HepG2 (cell line): ENCODE measurements around the gene KIF6. TPM values are rescaled to one million over a fixed set of nuclear protein-coding genes. Genes with fewer than 3 reads are reported as not detected.

Source experiments
- ATAC-seq: fragments of 200-7000 bp; cut with Tn5 transposase; 3 replicates; pipeline ENCODE4 v1.9.1; 2020; ENCODE audit warnings: mild to moderate bottlenecking, moderate library complexity
- BruUV-seq: library from RNA; stranded (reverse); fragments of 400-500 nt; replicated peaks from 2 replicates; lab custom pipeline; 2021; lab: Mats Ljungman, UMichigan
- CTCF ChIA-PET: fragments of 300-600 bp; formaldehyde crosslinking; extraction: SDS; loops from one replicate; lab custom pipeline; 2021; ENCODE audit warnings: low total read pairs, inconsistent platforms, low intra/inter-chr PET ratio; lab: Yijun Ruan, JAX
- POLR2A ChIA-PET: fragments of 350-600 bp; sonication (Branson Sonifier 250); formaldehyde crosslinking; loops from one replicate; lab custom pipeline; 2020; ENCODE audit warnings: antibody characterized with exemption, inconsistent platforms; lab: Yijun Ruan, JAX
- DNase-seq: peaks from one replicate; pipeline ENCODE4 v3.0.0-alpha.2; 2015; ENCODE audit warnings: low spot score
- FAIRE-seq: peaks from 3 replicates; lab custom pipeline; 2011; peaks lifted over from hg19 to GRCh38; lab: Jason Lieb, UNC
- H2AFZ ChIP-seq: one replicate; pipeline ENCODE4 v1.6.1; 2011; ENCODE audit warnings: low read length, inconsistent platforms
- H3K27ac ChIP-seq: fragments of 300-600 bp; 3 replicates; pipeline ENCODE4 v1.8.0; 2011; ENCODE audit warnings: mixed run types, mild to moderate bottlenecking, mixed read lengths, low read length, inconsistent platforms; ENCODE audit not compliant: insufficient read depth; ENCODE audit errors: extremely low read length
- H3K27me3 ChIP-seq, 2 experiments: fragments of 200-600 bp in 1 of 2; 2 replicates in 1 of 2; 3 replicates in 1 of 2; pipeline versions ENCODE4 v1.6.0 to v1.8.0; 2011; ENCODE audit warnings: low read length in 2 of 2, mild to moderate bottlenecking in 2 of 2, moderate library complexity in 2 of 2, inconsistent platforms in 1 of 2; ENCODE audit not compliant: insufficient read depth in 2 of 2, control insufficient read depth in 1 of 2
- H3K36me3 ChIP-seq, 2 experiments: fragments of 200-600 bp in 1 of 2; replicated peaks in 1 of 2; 2 replicates in 1 of 2; 3 replicates in 1 of 2; pipeline versions ENCODE4 v1.5.1 to v1.8.0; 2011; ENCODE audit warnings: low read length in 2 of 2, inconsistent platforms in 1 of 2; ENCODE audit not compliant: insufficient read depth in 2 of 2, control insufficient read depth in 1 of 2
- H3K4me1 ChIP-seq: 2 replicates; pipeline ENCODE4 v1.5.1; 2012; ENCODE audit warnings: low read length, inconsistent platforms; ENCODE audit not compliant: insufficient read depth
- H3K4me2 ChIP-seq: 2 replicates; pipeline ENCODE4 v1.6.0; 2011; ENCODE audit warnings: low read depth, low read length, inconsistent platforms
- H3K4me3 ChIP-seq, 3 experiments: fragments of 200-600 bp in 1 of 3; sonication (generic), shearing (Covaris generic) in 1 of 3; replicated peaks in 1 of 3; 2 replicates each; pipeline ENCODE4 v1.5.1; 2011 to 2016; ENCODE audit warnings: low read length in 3 of 3, inconsistent platforms in 2 of 3, low read depth in 2 of 3, mild to moderate bottlenecking in 2 of 3, control low read depth in 1 of 3, mixed read lengths in 1 of 3; ENCODE audit not compliant: insufficient read depth in 1 of 3
- H3K79me2 ChIP-seq: one replicate; pipeline ENCODE4 v1.6.1; 2011; ENCODE audit warnings: low read length, inconsistent platforms; ENCODE audit not compliant: insufficient read depth
- H3K9ac ChIP-seq: 2 replicates; pipeline ENCODE4 v1.6.0; 2011; ENCODE audit warnings: mild to moderate bottlenecking, low read depth, low read length, inconsistent platforms; ENCODE audit not compliant: insufficient read depth
- H3K9me3 ChIP-seq: 2 replicates; pipeline ENCODE4 v1.5.1; 2012; ENCODE audit warnings: mild to moderate bottlenecking, low read length
- H4K20me1 ChIP-seq: 2 replicates; pipeline ENCODE4 v1.6.0; 2011; ENCODE audit warnings: inconsistent platforms, mild to moderate bottlenecking, low read length, moderate library complexity; ENCODE audit not compliant: insufficient read depth
- CBX5 ChIP-seq: sonication (generic); formaldehyde crosslinking; IDR thresholded peaks from 2 replicates; pipeline ENCODE4 v1.4.0; 2020; ENCODE audit warnings: missing genetic modification reagents, borderline replicate concordance
- DNMT3B ChIP-seq: conservative IDR thresholded peaks from 2 replicates; pipeline ENCODE4 v1.6.1; 2016; ENCODE audit warnings: missing biosample characterization, control low read depth
- EED ChIP-seq: sonication (generic); formaldehyde crosslinking; IDR thresholded peaks from 2 replicates; pipeline ENCODE4 v1.5.0; 2020; ENCODE audit warnings: mild to moderate bottlenecking, missing genetic modification reagents
- HDAC6 ChIP-seq: fragments of 200-600 bp; sonication (generic); IDR thresholded peaks from 2 replicates; pipeline ENCODE4 v1.7.0; 2017; ENCODE audit warnings: mild to moderate bottlenecking, antibody characterized with exemption, low read length, low read depth
- HOXA3 ChIP-seq: sonication (generic); formaldehyde crosslinking; IDR thresholded peaks from 2 replicates; pipeline ENCODE4 v1.5.0; 2020; ENCODE audit warnings: missing genetic modification reagents
- KAT7 ChIP-seq: IDR thresholded peaks from 2 replicates; pipeline ENCODE4 v1.6.1; 2018; ENCODE audit warnings: borderline replicate concordance, missing compliant biosample characterization
- MLLT10 ChIP-seq: sonication (generic); formaldehyde crosslinking; IDR thresholded peaks from 2 replicates; pipeline ENCODE4 v1.4.0; 2020; ENCODE audit warnings: missing genetic modification reagents
- NR1H2 ChIP-seq: sonication (generic); formaldehyde crosslinking; IDR thresholded peaks from 2 replicates; pipeline ENCODE4 v1.8.1; 2022; ENCODE audit warnings: low read depth, missing genetic modification reagents, borderline replicate concordance
- SIX1 ChIP-seq: sonication (generic); formaldehyde crosslinking; IDR thresholded peaks from 2 replicates; pipeline ENCODE4 v1.4.0; 2020; ENCODE audit warnings: missing genetic modification reagents, borderline replicate concordance
- ZFAT ChIP-seq: sonication (generic); formaldehyde crosslinking; conservative IDR thresholded peaks from 2 replicates; pipeline ENCODE4 v1.8.1; 2023; ENCODE audit warnings: missing genetic modification reagents, inconsistent platforms
- ZNF17 ChIP-seq: sonication (generic); formaldehyde crosslinking; IDR thresholded peaks from 2 replicates; pipeline ENCODE4 v1.5.0; 2020; ENCODE audit warnings: mild to moderate bottlenecking, missing genetic modification reagents
- ZNF280D ChIP-seq: sonication (generic); formaldehyde crosslinking; IDR thresholded peaks from 2 replicates; pipeline ENCODE4 v1.5.1; 2020; ENCODE audit warnings: mild to moderate bottlenecking, missing genetic modification reagents
- ZNF292 ChIP-seq: sonication (generic); formaldehyde crosslinking; IDR thresholded peaks from 2 replicates; pipeline ENCODE4 v1.8.1; 2022; ENCODE audit warnings: mild to moderate bottlenecking, low read depth, missing genetic modification reagents, borderline replicate concordance
- ZNF75D ChIP-seq: sonication (generic); formaldehyde crosslinking; IDR thresholded peaks from 2 replicates; pipeline ENCODE4 v1.8.1; 2023; ENCODE audit warnings: missing genetic modification reagents, mild to moderate bottlenecking, borderline replicate concordance
- WGBS: methylation state at CpG from one replicate; pipeline ENCODE4 v1.1.6; 2017; ENCODE audit warnings: low lambda C conversion rate; 5-methylcytosine and 5-hydroxymethylcytosine counted together
- in situ Hi-C: cut with HindIII; loops from 2 replicates; pipeline ENCODE4 v1.10.0; 2017; ENCODE audit warnings: low pct_unique_long_range_greater_than_20kb; ENCODE audit not compliant: extremely low pct_ligation_motif_present
- intact Hi-C: fragments of 100-400 bp; cut with micrococcal nuclease; formaldehyde crosslinking; loops from one replicate; pipeline ENCODE4 v1.10.0; 2022; ENCODE audit not compliant: unreplicated experiment
- polyA plus RNA-seq, 8 experiments: library from polyadenylated mRNA; depleted of rRNA in 3 of 8; stranded (reverse) in 7 of 8; unstranded in 1 of 8; fragments of >200 nt; fragmentation: Illumina TruSeq in 4 of 8; extraction: Trizol in 4 of 8; gene quantifications; 2 replicates each; pipeline versions ENCODE4 v1.2.1 to v1.2.3, GENCODE V29; 2011 to 2016; ENCODE audit warnings: low read depth in 4 of 8, missing spikeins in 1 of 8, mixed read lengths in 1 of 8; ENCODE audit not compliant: insufficient read depth in 1 of 8
- total RNA-seq, 5 experiments: library from RNA; depleted of rRNA; stranded (reverse); fragments of >200 nt; fragmentation: Illumina TruSeq; extraction: Trizol; gene quantifications; 2 replicates each; pipeline ENCODE4 v1.2.3, GENCODE V29; 2016; ENCODE audit warnings: low read depth in 1 of 5
- TF ChIP-seq, protein P1 (sequence below): sonication (generic); formaldehyde crosslinking; IDR thresholded peaks from 2 replicates; pipeline ENCODE4 v1.4.0; 2020; ENCODE audit warnings: missing genetic modification reagents; ENCODE audit errors: not compliant biosample characterization
- TF ChIP-seq, protein P2 (sequence below): sonication (generic); formaldehyde crosslinking; IDR thresholded peaks from 2 replicates; pipeline ENCODE4 v1.4.0; 2020; ENCODE audit warnings: missing genetic modification reagents
- TF ChIP-seq, protein P3 (sequence below): sonication (generic); formaldehyde crosslinking; IDR thresholded peaks from 2 replicates; pipeline ENCODE4 v1.5.1; 2020; ENCODE audit warnings: missing genetic modification reagents, mild to moderate bottlenecking, borderline replicate concordance
- TF ChIP-seq, protein P4 (sequence below): IDR thresholded peaks from 2 replicates; pipeline ENCODE4 v1.6.1; 2016; ENCODE audit warnings: mild to moderate bottlenecking, missing biosample characterization, missing genetic modification reagents

KIF6 gene
- total and polyA plus RNA-seq, 2 of the 13 experiments (the other 11 are each of a cell fraction or from before 2014, with no cell fraction given) = 0.04 to 0.27 TPM

GRCh38 chr6:39681674-39682121 lies 43.5 kb downstream of the KIF6 start:
- Histone ChIP-seq H3K36me3 (no peaks in the 10 kb centered on the region), H3K4me2 (no peak overlapping the region), H3K4me3 (no peak overlapping the region), H3K27ac (no peak overlapping the region), H3K9ac (no peak overlapping the region), H4K20me1 (no peaks in the 10 kb centered on the region), H3K9me3 (no peaks in the 10 kb centered on the region), H3K4me1 (no peaks in the 10 kb centered on the region), H2AFZ (no peak overlapping the region), H3K79me2 (no peaks in the 10 kb centered on the region), H3K27me3 (no peaks in the 10 kb centered on the region)
- in situ Hi-C loops = no loop called here
- DNase-seq = no peak
- under 1% methylated on average over 4 of the region's 4 CpGs for WGBS
- CTCF ChIA-PET = no interaction called here
- FAIRE-seq = no peak
- no peak for ATAC-seq
- BruUV-seq = no TSS peak
- POLR2A ChIA-PET = no interaction called here
- intact Hi-C loops = no loop called here
- TF ChIP-seq, protein P1, sequence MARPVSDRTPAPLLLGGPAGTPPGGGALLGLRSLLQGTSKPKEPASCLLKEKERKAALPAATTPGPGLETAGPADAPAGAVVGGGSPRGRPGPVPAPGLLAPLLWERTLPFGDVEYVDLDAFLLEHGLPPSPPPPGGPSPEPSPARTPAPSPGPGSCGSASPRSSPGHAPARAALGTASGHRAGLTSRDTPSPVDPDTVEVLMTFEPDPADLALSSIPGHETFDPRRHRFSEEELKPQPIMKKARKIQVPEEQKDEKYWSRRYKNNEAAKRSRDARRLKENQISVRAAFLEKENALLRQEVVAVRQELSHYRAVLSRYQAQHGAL (CRISPR knock-in tag) = no peak
- TF ChIP-seq SIX1 (no peak), ZNF280D (no peak), HDAC6 (no peak), DNMT3B (CRISPR knock-in tag) (no peak), EED (CRISPR knock-in tag) (no peak), CBX5 (no peak), ZNF292 (no peak), NR1H2 (CRISPR knock-in tag) (no peak), ZFAT (CRISPR knock-in tag) (no peak), HOXA3 (CRISPR knock-in tag) (no peak), ZNF75D (no peak), MLLT10 (CRISPR knock-in tag) (no peak), ZNF17 (CRISPR knock-in tag) (no peak), KAT7 (CRISPR knock-in tag) (no peak)
- TF ChIP-seq, protein P2, sequence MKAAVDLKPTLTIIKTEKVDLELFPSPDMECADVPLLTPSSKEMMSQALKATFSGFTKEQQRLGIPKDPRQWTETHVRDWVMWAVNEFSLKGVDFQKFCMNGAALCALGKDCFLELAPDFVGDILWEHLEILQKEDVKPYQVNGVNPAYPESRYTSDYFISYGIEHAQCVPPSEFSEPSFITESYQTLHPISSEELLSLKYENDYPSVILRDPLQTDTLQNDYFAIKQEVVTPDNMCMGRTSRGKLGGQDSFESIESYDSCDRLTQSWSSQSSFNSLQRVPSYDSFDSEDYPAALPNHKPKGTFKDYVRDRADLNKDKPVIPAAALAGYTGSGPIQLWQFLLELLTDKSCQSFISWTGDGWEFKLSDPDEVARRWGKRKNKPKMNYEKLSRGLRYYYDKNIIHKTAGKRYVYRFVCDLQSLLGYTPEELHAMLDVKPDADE (CRISPR knock-in tag) = no peak
- TF ChIP-seq, protein P3, sequence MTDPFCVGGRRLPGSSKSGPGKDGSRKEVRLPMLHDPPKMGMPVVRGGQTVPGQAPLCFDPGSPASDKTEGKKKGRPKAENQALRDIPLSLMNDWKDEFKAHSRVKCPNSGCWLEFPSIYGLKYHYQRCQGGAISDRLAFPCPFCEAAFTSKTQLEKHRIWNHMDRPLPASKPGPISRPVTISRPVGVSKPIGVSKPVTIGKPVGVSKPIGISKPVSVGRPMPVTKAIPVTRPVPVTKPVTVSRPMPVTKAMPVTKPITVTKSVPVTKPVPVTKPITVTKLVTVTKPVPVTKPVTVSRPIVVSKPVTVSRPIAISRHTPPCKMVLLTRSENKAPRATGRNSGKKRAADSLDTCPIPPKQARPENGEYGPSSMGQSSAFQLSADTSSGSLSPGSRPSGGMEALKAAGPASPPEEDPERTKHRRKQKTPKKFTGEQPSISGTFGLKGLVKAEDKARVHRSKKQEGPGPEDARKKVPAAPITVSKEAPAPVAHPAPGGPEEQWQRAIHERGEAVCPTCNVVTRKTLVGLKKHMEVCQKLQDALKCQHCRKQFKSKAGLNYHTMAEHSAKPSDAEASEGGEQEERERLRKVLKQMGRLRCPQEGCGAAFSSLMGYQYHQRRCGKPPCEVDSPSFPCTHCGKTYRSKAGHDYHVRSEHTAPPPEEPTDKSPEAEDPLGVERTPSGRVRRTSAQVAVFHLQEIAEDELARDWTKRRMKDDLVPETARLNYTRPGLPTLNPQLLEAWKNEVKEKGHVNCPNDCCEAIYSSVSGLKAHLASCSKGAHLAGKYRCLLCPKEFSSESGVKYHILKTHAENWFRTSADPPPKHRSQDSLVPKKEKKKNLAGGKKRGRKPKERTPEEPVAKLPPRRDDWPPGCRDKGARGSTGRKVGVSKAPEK = no peak
- TF ChIP-seq, protein P4, sequence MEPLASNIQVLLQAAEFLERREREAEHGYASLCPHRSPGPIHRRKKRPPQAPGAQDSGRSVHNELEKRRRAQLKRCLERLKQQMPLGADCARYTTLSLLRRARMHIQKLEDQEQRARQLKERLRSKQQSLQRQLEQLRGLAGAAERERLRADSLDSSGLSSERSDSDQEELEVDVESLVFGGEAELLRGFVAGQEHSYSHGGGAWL (CRISPR knock-in tag) = no peak
